NCI-H460 (cell line): ENCODE measurements around the gene GAGE12C. TPM values are rescaled to one million over a fixed set of nuclear protein-coding genes. Genes with fewer than 3 reads are reported as not detected.
"Not testable (repeated sequence)": the region's sequence is repeated elsewhere in the genome, so short reads cannot be mapped to it uniquely, and the experiment has no call there.

Experiments used
- DNase-seq: peaks from one replicate; pipeline ENCODE4 v3.0.0-alpha.2; 2016; ENCODE audit warnings: low read depth; ENCODE audit errors: extremely low read depth
- polyA plus RNA-seq: library from polyadenylated mRNA; depleted of rRNA; stranded (reverse); fragments of >200 nt; gene quantifications from 2 replicates; pipeline ENCODE4 v1.2.3, GENCODE V29; 2014; cell fraction: nucleus; rRNA removed
- small RNA-seq, 2 experiments: library from RNA; depleted of rRNA; stranded (forward); fragments of <200 nt; gene quantifications; one replicate each; pipeline ENCODE3, GENCODE V24; 2014
- total RNA-seq: library from RNA; depleted of rRNA; stranded (reverse); fragments of >200 nt; shearing (Covaris generic); gene quantifications from 2 replicates; pipeline ENCODE4 v1.2.3, GENCODE V29; 2014; rRNA removed

GAGE12C gene, protein sequence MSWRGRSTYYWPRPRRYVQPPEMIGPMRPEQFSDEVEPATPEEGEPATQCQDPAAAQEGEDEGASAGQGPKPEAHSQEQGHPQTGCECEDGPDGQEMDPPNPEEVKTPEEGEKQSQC
- total RNA-seq: not detected in 2 replicates
- polyA plus RNA-seq: not detected in 2 replicates

DNA sequence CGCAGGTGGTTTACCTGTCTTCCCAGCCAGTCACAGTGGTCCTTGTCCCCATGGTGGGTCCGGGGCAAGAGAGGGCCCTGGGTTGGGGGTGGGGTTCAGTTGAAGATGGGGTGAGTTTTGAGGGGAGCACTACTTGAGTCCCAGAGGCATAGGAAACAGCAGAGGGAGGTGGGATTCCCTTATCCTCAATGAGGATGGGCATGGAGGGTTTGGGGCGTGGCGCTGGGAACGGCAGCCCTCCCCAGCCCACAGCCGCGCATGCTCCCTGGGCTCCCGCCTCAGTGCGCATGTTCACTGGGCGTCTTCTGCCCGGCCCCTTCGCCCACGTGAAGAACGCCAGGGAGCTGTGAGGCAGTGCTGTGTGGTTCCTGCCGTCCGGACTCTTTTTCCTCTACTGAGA is at the start of gene GAGE12C:
Gene GAGE12C, plus strand, starts transcription at position 301 of the 400 bp plus-strand sequence. CDS start 1,155 bp downstream, outside the sequence.
- not testable (repeated sequence) for DNase-seq

DNA sequence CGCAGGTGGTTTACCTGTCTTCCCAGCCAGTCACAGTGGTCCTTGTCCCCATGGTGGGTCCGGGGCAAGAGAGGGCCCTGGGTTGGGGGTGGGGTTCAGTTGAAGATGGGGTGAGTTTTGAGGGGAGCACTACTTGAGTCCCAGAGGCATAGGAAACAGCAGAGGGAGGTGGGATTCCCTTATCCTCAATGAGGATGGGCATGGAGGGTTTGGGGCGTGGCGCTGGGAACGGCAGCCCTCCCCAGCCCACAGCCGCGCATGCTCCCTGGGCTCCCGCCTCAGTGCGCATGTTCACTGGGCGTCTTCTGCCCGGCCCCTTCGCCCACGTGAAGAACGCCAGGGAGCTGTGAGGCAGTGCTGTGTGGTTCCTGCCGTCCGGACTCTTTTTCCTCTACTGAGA is 9.5 kb downstream of the GAGE12C start, which contains the start of gene GAGE12D:
Gene GAGE12D, plus strand, starts transcription at position 301 of the 400 bp plus-strand sequence. CDS start 1,155 bp downstream, outside the sequence.
- not testable (repeated sequence) for DNase-seq

DNA sequence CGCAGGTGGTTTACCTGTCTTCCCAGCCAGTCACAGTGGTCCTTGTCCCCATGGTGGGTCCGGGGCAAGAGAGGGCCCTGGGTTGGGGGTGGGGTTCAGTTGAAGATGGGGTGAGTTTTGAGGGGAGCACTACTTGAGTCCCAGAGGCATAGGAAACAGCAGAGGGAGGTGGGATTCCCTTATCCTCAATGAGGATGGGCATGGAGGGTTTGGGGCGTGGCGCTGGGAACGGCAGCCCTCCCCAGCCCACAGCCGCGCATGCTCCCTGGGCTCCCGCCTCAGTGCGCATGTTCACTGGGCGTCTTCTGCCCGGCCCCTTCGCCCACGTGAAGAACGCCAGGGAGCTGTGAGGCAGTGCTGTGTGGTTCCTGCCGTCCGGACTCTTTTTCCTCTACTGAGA is 19.0 kb downstream of the GAGE12C start, which contains the start of gene GAGE12E:
Gene GAGE12E, plus strand, starts transcription at position 301 of the 400 bp plus-strand sequence. CDS start 1,155 bp downstream, outside the sequence.
- not testable (repeated sequence) for DNase-seq

DNA sequence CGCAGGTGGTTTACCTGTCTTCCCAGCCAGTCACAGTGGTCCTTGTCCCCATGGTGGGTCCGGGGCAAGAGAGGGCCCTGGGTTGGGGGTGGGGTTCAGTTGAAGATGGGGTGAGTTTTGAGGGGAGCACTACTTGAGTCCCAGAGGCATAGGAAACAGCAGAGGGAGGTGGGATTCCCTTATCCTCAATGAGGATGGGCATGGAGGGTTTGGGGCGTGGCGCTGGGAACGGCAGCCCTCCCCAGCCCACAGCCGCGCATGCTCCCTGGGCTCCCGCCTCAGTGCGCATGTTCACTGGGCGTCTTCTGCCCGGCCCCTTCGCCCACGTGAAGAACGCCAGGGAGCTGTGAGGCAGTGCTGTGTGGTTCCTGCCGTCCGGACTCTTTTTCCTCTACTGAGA is 28.6 kb downstream of the GAGE12C start, which contains the start of gene GAGE12F:
Gene GAGE12F, plus strand, starts transcription at position 301 of the 400 bp plus-strand sequence. CDS start 1,155 bp downstream, outside the sequence.
- not testable (repeated sequence) for DNase-seq

DNA sequence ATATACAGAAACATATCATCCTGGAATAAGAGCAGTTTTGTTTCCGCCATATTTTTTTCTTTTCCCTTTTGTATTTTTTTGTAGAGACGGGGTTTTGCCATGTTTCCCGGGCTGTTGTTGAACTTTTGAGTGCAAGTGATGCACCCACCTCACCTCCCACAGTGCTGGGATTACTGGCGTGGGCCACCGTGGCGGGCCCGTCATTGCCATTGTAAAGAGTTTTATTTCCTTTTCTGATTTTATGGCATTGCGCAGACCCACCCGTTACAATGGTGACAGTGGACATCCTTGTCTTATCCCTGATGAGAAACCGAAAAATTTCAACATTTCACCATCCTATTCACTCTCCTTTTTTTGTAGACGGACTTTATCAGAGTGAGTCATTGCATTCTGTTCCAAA is 36.8 kb downstream of the GAGE12C start:
- not testable (repeated sequence) for DNase-seq

DNA sequence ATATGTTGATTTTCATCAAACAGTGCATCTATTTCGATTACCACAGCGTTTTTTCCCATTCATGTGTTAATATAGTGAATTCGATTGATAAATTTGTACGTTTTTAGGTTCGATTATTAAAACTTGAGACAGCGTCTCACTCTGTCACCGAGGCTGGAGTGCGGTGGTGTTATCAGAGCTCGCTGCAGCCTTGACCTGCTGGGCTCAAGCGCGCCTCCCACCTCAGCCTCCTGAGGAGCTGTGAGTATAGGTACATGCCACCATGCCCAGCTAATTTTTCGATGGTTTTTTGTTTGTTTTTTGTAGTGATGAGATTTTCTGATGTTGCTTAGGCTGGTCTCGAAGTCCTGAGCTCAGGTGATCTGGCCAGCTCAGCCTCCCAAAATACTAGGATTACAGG is 37.2 kb downstream of the GAGE12C start:
- DNase-seq: not testable (repeated sequence)

DNA sequence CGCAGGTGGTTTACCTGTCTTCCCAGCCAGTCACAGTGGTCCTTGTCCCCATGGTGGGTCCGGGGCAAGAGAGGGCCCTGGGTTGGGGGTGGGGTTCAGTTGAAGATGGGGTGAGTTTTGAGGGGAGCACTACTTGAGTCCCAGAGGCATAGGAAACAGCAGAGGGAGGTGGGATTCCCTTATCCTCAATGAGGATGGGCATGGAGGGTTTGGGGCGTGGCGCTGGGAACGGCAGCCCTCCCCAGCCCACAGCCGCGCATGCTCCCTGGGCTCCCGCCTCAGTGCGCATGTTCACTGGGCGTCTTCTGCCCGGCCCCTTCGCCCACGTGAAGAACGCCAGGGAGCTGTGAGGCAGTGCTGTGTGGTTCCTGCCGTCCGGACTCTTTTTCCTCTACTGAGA is 38.1 kb downstream of the GAGE12C start, which contains the start of gene GAGE12G:
Gene GAGE12G, plus strand, starts transcription at position 301 of the 400 bp plus-strand sequence. CDS start 1,155 bp downstream, outside the sequence.
- not testable (repeated sequence) for DNase-seq

DNA sequence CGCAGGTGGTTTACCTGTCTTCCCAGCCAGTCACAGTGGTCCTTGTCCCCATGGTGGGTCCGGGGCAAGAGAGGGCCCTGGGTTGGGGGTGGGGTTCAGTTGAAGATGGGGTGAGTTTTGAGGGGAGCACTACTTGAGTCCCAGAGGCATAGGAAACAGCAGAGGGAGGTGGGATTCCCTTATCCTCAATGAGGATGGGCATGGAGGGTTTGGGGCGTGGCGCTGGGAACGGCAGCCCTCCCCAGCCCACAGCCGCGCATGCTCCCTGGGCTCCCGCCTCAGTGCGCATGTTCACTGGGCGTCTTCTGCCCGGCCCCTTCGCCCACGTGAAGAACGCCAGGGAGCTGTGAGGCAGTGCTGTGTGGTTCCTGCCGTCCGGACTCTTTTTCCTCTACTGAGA is 47.7 kb downstream of the GAGE12C start, which contains the start of gene GAGE12H:
Gene GAGE12H, plus strand, starts transcription at position 301 of the 400 bp plus-strand sequence. CDS start 1,155 bp downstream, outside the sequence.
- not testable (repeated sequence) for DNase-seq

Small RNA genes within 50 kb of the gene (small RNA-seq; reads per million reads assigned to genes)
- gene GAGE12B: 0 reads per million in 2 experiments

Other genes with a start within 250 kb of the GAGE12C start
- not detected in 2 replicates for gene GAGE10, start 228.5 kb upstream of the GAGE12C start, total RNA-seq
- not detected in 2 replicates for gene GAGE12J, start 210.1 kb upstream of the GAGE12C start, total RNA-seq
- not detected in 2 replicates for gene GAGE13, start 200.6 kb upstream of the GAGE12C start, total RNA-seq
- gene GAGE12D, start 9.6 kb downstream of the GAGE12C start, total RNA-seq: not detected in 2 replicates
- not detected in 2 replicates for gene GAGE12E, start 19.1 kb downstream of the GAGE12C start, total RNA-seq
- gene GAGE12F, start 28.7 kb downstream of the GAGE12C start, total RNA-seq: not detected in 2 replicates
- not detected in 2 replicates for gene GAGE12G, start 38.2 kb downstream of the GAGE12C start, total RNA-seq
- not detected in 2 replicates for gene GAGE12H, start 47.8 kb downstream of the GAGE12C start, total RNA-seq
- gene GAGE2A, start 57.3 kb downstream of the GAGE12C start, total RNA-seq: not detected in 2 replicates
- gene GAGE1, start 66.8 kb downstream of the GAGE12C start, total RNA-seq: not detected in 2 replicates
- gene PAGE1, start 163.8 kb downstream of the GAGE12C start, total RNA-seq: not detected in 2 replicates